Neural crest cell (in vitro differentiated cells): ENCODE measurements around the gene MYL4. TPM values are rescaled to one million over a fixed set of nuclear protein-coding genes. Genes with fewer than 3 reads are reported as not detected.

Experiments
- DNase-seq: peaks from one replicate; pipeline ENCODE4 v3.0.0; 2021; ENCODE audit warnings: low read depth, mixed read lengths, low spot score
- H3K27ac Mint-ChIP-seq: one replicate; pipeline ENCODE4 v1.8.0; 2021; ENCODE audit warnings: mild to moderate bottlenecking, mixed read lengths; ENCODE audit not compliant: unreplicated experiment
- H3K27me3 Mint-ChIP-seq: 2 replicates; pipeline ENCODE4 v1.8.0; 2021; ENCODE audit warnings: low read depth, mild to moderate bottlenecking, mixed read lengths
- H3K36me3 Mint-ChIP-seq: 2 replicates; pipeline ENCODE4 v1.8.0; 2021; ENCODE audit warnings: low read depth, mild to moderate bottlenecking, mixed read lengths
- H3K4me1 Mint-ChIP-seq: 2 replicates; pipeline ENCODE4 v1.8.0; 2021; ENCODE audit warnings: mixed read lengths
- H3K4me3 Mint-ChIP-seq: one replicate; pipeline ENCODE4 v1.8.0; 2021; ENCODE audit warnings: mild to moderate bottlenecking, mixed read lengths
- H3K9me3 Mint-ChIP-seq: 2 replicates; pipeline ENCODE4 v1.8.0; 2021; ENCODE audit warnings: mixed read lengths
- total RNA-seq: library from RNA; stranded (reverse); gene quantifications from 2 replicates; pipeline ENCODE4 v1.2.1, GENCODE V29; 2021
- TF ChIP-seq, protein P1 (sequence below): fragments of 200-600 bp; sonication (generic); conservative IDR thresholded peaks from 2 replicates; pipeline ENCODE4 v1.5.0; 2021; ENCODE audit warnings: antibody characterized with exemption, mild to moderate bottlenecking

Gene MYL4
- total RNA-seq, 1 donor from 2014 or later, result not detected

DNA sequence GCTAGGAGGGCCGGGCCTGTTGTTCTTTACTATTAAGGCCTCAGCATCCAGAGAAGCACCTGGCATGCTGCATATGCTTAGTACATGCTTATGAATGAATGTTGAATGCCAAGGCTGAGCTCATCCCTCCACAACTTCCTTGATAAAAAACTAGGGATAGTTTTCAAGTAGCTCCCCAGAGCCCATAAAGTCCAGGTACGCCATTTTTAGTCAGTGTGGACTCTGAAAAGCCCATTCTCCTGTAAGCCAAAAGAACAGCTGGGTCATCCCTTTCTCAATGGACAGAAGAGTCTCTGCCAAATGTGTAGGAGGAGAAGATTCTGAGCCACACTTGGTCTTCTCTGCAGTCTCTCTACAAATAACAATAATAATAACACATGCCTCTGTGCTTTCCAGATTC is 35.5 kb downstream of the MYL4 start:
- TF ChIP-seq, protein P1, sequence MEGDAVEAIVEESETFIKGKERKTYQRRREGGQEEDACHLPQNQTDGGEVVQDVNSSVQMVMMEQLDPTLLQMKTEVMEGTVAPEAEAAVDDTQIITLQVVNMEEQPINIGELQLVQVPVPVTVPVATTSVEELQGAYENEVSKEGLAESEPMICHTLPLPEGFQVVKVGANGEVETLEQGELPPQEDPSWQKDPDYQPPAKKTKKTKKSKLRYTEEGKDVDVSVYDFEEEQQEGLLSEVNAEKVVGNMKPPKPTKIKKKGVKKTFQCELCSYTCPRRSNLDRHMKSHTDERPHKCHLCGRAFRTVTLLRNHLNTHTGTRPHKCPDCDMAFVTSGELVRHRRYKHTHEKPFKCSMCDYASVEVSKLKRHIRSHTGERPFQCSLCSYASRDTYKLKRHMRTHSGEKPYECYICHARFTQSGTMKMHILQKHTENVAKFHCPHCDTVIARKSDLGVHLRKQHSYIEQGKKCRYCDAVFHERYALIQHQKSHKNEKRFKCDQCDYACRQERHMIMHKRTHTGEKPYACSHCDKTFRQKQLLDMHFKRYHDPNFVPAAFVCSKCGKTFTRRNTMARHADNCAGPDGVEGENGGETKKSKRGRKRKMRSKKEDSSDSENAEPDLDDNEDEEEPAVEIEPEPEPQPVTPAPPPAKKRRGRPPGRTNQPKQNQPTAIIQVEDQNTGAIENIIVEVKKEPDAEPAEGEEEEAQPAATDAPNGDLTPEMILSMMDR, result no peak
- H3K4me1 Mint-ChIP-seq, result no peaks in the 10 kb centered on the region
- no peaks in the 10 kb centered on the region for H3K9me3 Mint-ChIP-seq
- H3K36me3 Mint-ChIP-seq, result no peaks in the 10 kb centered on the region
- peaks cover 21% of the 10 kb centered on the region for H3K27me3 Mint-ChIP-seq
- H3K27ac Mint-ChIP-seq, result no peak overlapping the region
- H3K4me3 Mint-ChIP-seq, result no peak overlapping the region
- no peak for DNase-seq

DNA sequence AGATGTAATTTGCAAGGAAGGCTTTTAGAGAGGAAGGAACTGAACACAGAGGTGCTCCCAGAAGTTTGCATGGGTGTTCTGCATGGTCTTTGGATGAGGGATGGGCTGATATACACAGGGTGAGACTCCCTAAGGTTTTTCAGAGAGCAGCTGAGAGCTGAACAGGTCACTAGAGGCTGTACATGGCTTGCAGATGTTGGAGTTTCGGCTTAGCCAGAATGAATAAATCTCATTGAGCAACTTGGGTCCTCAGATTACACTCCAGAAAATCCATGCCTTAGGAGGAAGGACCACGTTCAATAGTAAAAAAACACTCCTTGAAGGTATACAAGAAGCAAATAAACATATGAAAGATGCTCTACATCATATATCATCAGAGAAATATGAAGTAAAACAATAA is 37.0 kb downstream of the MYL4 start:
- Mint-ChIP-seq H3K36me3 (no peaks in the 10 kb centered on the region), H3K4me1 (peaks cover 2% of the 10 kb centered on the region), H3K27me3 (peaks cover 26% of the 10 kb centered on the region), H3K27ac (no peak overlapping the region), H3K4me3 (no peak overlapping the region), H3K9me3 (no peaks in the 10 kb centered on the region)
- DNase-seq, result no peak
- TF ChIP-seq, protein P1, result no peak

DNA sequence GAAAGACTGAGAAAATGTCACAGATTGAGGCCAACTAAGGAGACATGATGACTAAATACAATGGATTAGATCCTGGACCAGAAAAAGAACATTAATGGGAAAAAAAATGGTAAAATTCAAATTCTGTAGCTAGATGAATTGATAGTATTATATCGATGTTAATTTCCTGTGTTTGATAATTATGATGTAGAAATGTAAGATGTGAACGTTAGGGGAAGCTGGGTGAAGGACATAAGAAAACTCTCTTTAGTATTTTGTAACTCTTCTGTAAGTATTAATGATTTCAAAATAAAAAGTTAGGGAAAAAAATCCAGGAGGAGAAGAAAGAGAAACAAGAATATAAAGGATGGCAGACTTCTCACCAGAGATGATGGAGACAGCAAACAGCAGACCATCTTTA is 41.7 kb downstream of the MYL4 start:
- peaks cover 51% of the 10 kb centered on the region for H3K27me3 Mint-ChIP-seq
- no peak for DNase-seq
- no peak overlapping the region for H3K4me3 Mint-ChIP-seq
- no peak overlapping the region for H3K27ac Mint-ChIP-seq
- H3K4me1 Mint-ChIP-seq, result peaks cover 25% of the 10 kb centered on the region
- no peaks in the 10 kb centered on the region for H3K36me3 Mint-ChIP-seq
- TF ChIP-seq, protein P1, result no peak
- H3K9me3 Mint-ChIP-seq, result no peaks in the 10 kb centered on the region

DNA sequence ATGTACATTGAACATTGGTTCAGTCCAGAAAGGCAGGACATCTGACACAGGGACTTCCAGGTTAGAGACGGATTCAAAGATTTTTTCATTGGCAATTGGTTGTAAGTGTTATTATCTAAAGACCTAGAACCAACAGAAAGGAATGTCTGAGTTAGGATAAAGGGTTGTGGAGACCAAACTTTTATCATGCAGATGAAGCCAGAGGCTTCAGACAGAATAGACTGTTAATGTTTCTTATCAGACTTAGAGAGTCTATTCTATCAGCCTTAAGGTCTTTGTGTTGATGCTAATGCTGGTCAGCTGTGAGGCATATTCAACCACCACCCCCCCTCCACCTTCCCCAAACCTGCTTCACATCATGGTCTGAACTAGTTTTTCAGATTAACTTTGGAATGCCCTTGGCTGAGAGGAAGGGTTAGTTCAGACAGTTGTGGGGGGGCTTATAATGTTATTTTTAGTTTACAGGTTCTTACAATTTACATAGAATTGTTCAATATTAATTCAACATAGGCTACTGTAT is 42.3 kb downstream of the MYL4 start:
- DNase-seq, result no peak
- H3K4me3 Mint-ChIP-seq, result peak overlapping the region; percentile 29
- TF ChIP-seq, protein P1, result no peak
- H3K27me3 Mint-ChIP-seq, result peaks cover 51% of the 10 kb centered on the region
- peaks cover 25% of the 10 kb centered on the region for H3K4me1 Mint-ChIP-seq
- H3K27ac Mint-ChIP-seq, result no peak overlapping the region
- H3K9me3 Mint-ChIP-seq, result no peaks in the 10 kb centered on the region
- no peaks in the 10 kb centered on the region for H3K36me3 Mint-ChIP-seq

DNA sequence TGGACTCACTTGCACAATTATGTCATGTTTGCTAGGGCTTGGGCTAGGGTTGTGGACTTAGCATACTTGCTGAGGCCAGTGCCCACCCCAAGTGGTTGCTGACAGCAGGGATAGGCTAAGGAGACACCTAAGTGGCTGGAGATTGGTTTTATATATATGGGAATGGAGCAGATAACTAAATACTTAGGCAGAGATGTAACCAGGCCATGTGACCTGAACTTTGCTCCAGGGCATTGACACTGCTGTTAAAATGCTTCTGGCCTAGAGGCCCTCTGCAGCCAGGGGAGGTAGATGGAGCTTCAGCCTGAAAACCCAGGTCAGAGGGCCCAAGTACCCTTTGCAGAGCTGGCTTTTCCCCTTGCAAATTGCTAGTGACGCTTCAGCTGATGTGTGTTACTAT is 43.1 kb downstream of the MYL4 start:
- TF ChIP-seq, protein P1, result no peak
- peaks cover 25% of the 10 kb centered on the region for H3K4me1 Mint-ChIP-seq
- no peaks in the 10 kb centered on the region for H3K36me3 Mint-ChIP-seq
- peaks cover 55% of the 10 kb centered on the region for H3K27me3 Mint-ChIP-seq
- no peak overlapping the region for H3K27ac Mint-ChIP-seq
- no peak for DNase-seq
- H3K4me3 Mint-ChIP-seq, result peak overlapping the region; percentile 60
- no peaks in the 10 kb centered on the region for H3K9me3 Mint-ChIP-seq
